HepG2 (cell line): Measurements from ENCODE around the gene TST. TPM values are rescaled to one million over a fixed set of nuclear protein-coding genes. Genes with fewer than 3 reads are reported as not detected.

Experiments
- AKAP8 ChIP-seq: sonication (generic); formaldehyde crosslinking; IDR thresholded peaks from 2 replicates; pipeline ENCODE4 v1.5.1; 2020; ENCODE audit warnings: mild to moderate bottlenecking, missing genetic modification reagents
- DMTF1 ChIP-seq: sonication (generic); formaldehyde crosslinking; IDR thresholded peaks from 2 replicates; pipeline ENCODE4 v1.4.0; 2020; ENCODE audit warnings: mild to moderate bottlenecking, missing genetic modification reagents
- DNMT1 ChIP-seq: sonication (generic); formaldehyde crosslinking; IDR thresholded peaks from 2 replicates; pipeline ENCODE4 v1.5.1; 2020; ENCODE audit warnings: mild to moderate bottlenecking, missing genetic modification reagents
- DRAP1 ChIP-seq: IDR thresholded peaks from 2 replicates; pipeline ENCODE4 v1.6.1; 2016; ENCODE audit warnings: missing genetic modification reagents, missing compliant biosample characterization
- EHMT2 ChIP-seq: fragments of 200-600 bp; sonication (generic); IDR thresholded peaks from 2 replicates; pipeline ENCODE4 v1.7.0; 2017; ENCODE audit warnings: antibody characterized with exemption, low read depth, low read length, borderline replicate concordance
- FUBP1 ChIP-seq: sonication (generic); formaldehyde crosslinking; IDR thresholded peaks from 2 replicates; pipeline ENCODE4 v1.5.1; 2020; ENCODE audit warnings: missing genetic modification reagents, mild to moderate bottlenecking, borderline replicate concordance
- MTA1 ChIP-seq: sonication (generic); formaldehyde crosslinking; IDR thresholded peaks from 2 replicates; pipeline ENCODE4 v1.4.0; 2020; ENCODE audit warnings: missing genetic modification reagents, mild to moderate bottlenecking, borderline replicate concordance
- NCOA2 ChIP-seq: sonication (generic); formaldehyde crosslinking; IDR thresholded peaks from 2 replicates; pipeline ENCODE4 v1.8.0; 2022; ENCODE audit warnings: inconsistent platforms
- NR2F6 ChIP-seq, 2 experiments: IDR thresholded peaks; 2 replicates each; pipeline ENCODE4 v1.6.1; 2016; ENCODE audit warnings: antibody characterized with exemption in 1 of 2, mild to moderate bottlenecking in 1 of 2
- SMC3 ChIP-seq: IDR thresholded peaks from 2 replicates; pipeline ENCODE4 v1.6.1; 2011; ENCODE audit warnings: low read length, improper control_type of control experiment
- TBX3 ChIP-seq: fragments of 450-650 bp; IDR thresholded peaks from 2 replicates; pipeline ENCODE4 v1.6.1; 2017; ENCODE audit warnings: antibody characterized with exemption, mild to moderate bottlenecking, inconsistent platforms, borderline replicate concordance
- THRA ChIP-seq: sonication (generic); formaldehyde crosslinking; IDR thresholded peaks from 2 replicates; pipeline ENCODE4 v1.4.0; 2020; ENCODE audit warnings: missing genetic modification reagents, borderline replicate concordance
- ZBTB1 ChIP-seq: sonication (generic); formaldehyde crosslinking; IDR thresholded peaks from 2 replicates; pipeline ENCODE4 v1.4.0; 2020; ENCODE audit warnings: missing genetic modification reagents, borderline replicate concordance
- ZNF615 ChIP-seq: sonication (generic); formaldehyde crosslinking; IDR thresholded peaks from 2 replicates; pipeline ENCODE4 v1.5.0; 2020; ENCODE audit warnings: mild to moderate bottlenecking, missing genetic modification reagents, borderline replicate concordance
- ZNF687 ChIP-seq: sonication (generic); formaldehyde crosslinking; IDR thresholded peaks from 2 replicates; pipeline ENCODE4 v1.5.1; 2020; ENCODE audit warnings: mild to moderate bottlenecking, missing genetic modification reagents, moderate library complexity
- ZNF710 ChIP-seq: sonication (generic); formaldehyde crosslinking; IDR thresholded peaks from 2 replicates; pipeline ENCODE4 v1.5.0; 2020; ENCODE audit warnings: mild to moderate bottlenecking, missing genetic modification reagents, borderline replicate concordance
- polyA plus RNA-seq, 8 experiments: library from polyadenylated mRNA; depleted of rRNA in 3 of 8; stranded (reverse) in 7 of 8; unstranded in 1 of 8; fragments of >200 nt; fragmentation: Illumina TruSeq in 4 of 8; extraction: Trizol in 4 of 8; gene quantifications; 2 replicates each; pipeline versions ENCODE4 v1.2.1 to v1.2.3, GENCODE V29; 2011 to 2016; ENCODE audit warnings: low read depth in 4 of 8, missing spikeins in 1 of 8, mixed read lengths in 1 of 8; ENCODE audit not compliant: insufficient read depth in 1 of 8
- total RNA-seq, 5 experiments: library from RNA; depleted of rRNA; stranded (reverse); fragments of >200 nt; fragmentation: Illumina TruSeq; extraction: Trizol; gene quantifications; 2 replicates each; pipeline ENCODE4 v1.2.3, GENCODE V29; 2016; ENCODE audit warnings: low read depth in 1 of 5

TST gene
- total and polyA plus RNA-seq, 2 of the 13 experiments (the other 11 are each of a cell fraction or from before 2014, with no cell fraction given), result 44.6 to 63.6 TPM

GRCh38 chr22:37018815-37019308 lies 385 bp downstream of the TST start (continued):
- TF ChIP-seq THRA, result no peak
- no peak for TF ChIP-seq NR2F6 (IDR thresholded peaks at IDR 0.05)
- TF ChIP-seq NR2F6 (CRISPR knock-in tag; IDR thresholded peaks at IDR 0.05), result no peak; the same call in 1 of the 2 replicates
- TF ChIP-seq FUBP1, result no peak
- TF ChIP-seq TBX3, result no peak
- TF ChIP-seq ZBTB1 (CRISPR knock-in tag), result no peak
- TF ChIP-seq ZNF710 (CRISPR knock-in tag), result no peak
- TF ChIP-seq NCOA2, result no peak
- TF ChIP-seq SMC3, result no peak
- TF ChIP-seq DRAP1, result no peak
- TF ChIP-seq DNMT1, result no peak
- no peak for TF ChIP-seq MTA1 (CRISPR knock-in tag)
- TF ChIP-seq ZNF687 (CRISPR knock-in tag), result peak; percentile 74
- no peak for TF ChIP-seq EHMT2
- no peak; the same call in 1 of the 2 replicates for TF ChIP-seq AKAP8 (CRISPR knock-in tag)
- no peak for TF ChIP-seq DMTF1 (CRISPR knock-in tag)
- no peak for TF ChIP-seq ZNF615
